K562 (cell line): ENCODE data around the gene GMDS. TPM values are rescaled to one million over a fixed set of nuclear protein-coding genes. Genes with fewer than 3 reads are reported as not detected.

ENCODE experiments used
- ATAC-seq: fragments of 200-7000 bp; cut with Tn5 transposase; 3 replicates; pipeline ENCODE4 v1.9.1; 2020; ENCODE audit warnings: moderate library complexity
- BruUV-seq: library from RNA; stranded (reverse); fragments of 400-500 nt; replicated peaks from 2 replicates; lab custom pipeline; 2021; lab: Mats Ljungman, UMichigan
- CTCF ChIA-PET: fragments of 300-600 bp; formaldehyde crosslinking; extraction: SDS; loops from one replicate; lab custom pipeline; 2021; ENCODE audit warnings: low intra/inter-chr PET ratio; lab: Yijun Ruan, JAX
- POLR2A ChIA-PET: fragments of 300-600, 350-650 bp; sonication (Branson Sonifier 250); formaldehyde crosslinking; extraction: SDS; loops from one replicate; lab custom pipeline; 2021; ENCODE audit warnings: antibody characterized with exemption, inconsistent platforms; lab: Yijun Ruan, JAX
- DNase-seq, 4 experiments: peaks; one replicate each; pipeline versions ENCODE4 v3.0.0 to v3.0.0-alpha.2; 2011 to 2018; ENCODE audit warnings: low spot score in 3 of 4, mixed read lengths in 3 of 4; ENCODE audit errors: extremely low read depth in 1 of 4
- FAIRE-seq: peaks from 2 replicates; lab custom pipeline; 2011; peaks lifted over from hg19 to GRCh38; lab: Jason Lieb, UNC
- H2AFZ ChIP-seq: 2 replicates; pipeline ENCODE4 v1.6.0; 2011; ENCODE audit warnings: low read depth, low read length, control low read depth, inconsistent platforms
- H3K27ac ChIP-seq: fragments of 200-600 bp; 3 replicates; pipeline ENCODE4 v1.8.0; 2011; ENCODE audit warnings: low read depth, mild to moderate bottlenecking, control low read depth, inconsistent platforms, low read length, moderate library complexity, mixed read lengths; ENCODE audit errors: extremely low read depth
- H3K27me3 ChIP-seq, 2 experiments: fragments of 300-600 bp in 1 of 2; 2 replicates in 1 of 2; 3 replicates in 1 of 2; pipeline versions ENCODE4 v1.6.0 to v1.8.0; 2011; ENCODE audit warnings: inconsistent platforms in 2 of 2, low read length in 2 of 2, mild to moderate bottlenecking in 1 of 2, mixed read lengths in 1 of 2, moderate library complexity in 1 of 2; ENCODE audit not compliant: control insufficient read depth in 2 of 2, insufficient read depth in 2 of 2
- H3K36me3 ChIP-seq: fragments of 300-600 bp; 3 replicates; pipeline ENCODE4 v1.8.0; 2011; ENCODE audit warnings: mild to moderate bottlenecking, low read length, inconsistent platforms; ENCODE audit not compliant: control insufficient read depth, insufficient read depth
- H3K4me1 ChIP-seq, 2 experiments: fragments of 200-600 bp in 1 of 2; replicated peaks in 1 of 2; 2 replicates in 1 of 2; 3 replicates in 1 of 2; pipeline versions ENCODE4 v1.5.1 to v1.8.0; 2011; ENCODE audit warnings: inconsistent platforms in 2 of 2, low read length in 2 of 2, mild to moderate bottlenecking in 1 of 2, mixed read lengths in 1 of 2, moderate library complexity in 1 of 2; ENCODE audit not compliant: control insufficient read depth in 2 of 2, insufficient read depth in 2 of 2
- H3K4me2 ChIP-seq: 2 replicates; pipeline ENCODE4 v1.6.1; 2011; ENCODE audit warnings: low read length, control low read depth, inconsistent platforms, mixed read lengths; ENCODE audit not compliant: insufficient read depth
- H3K4me3 ChIP-seq: fragments of 200-600 bp; sonication (generic), shearing (Covaris generic); 2 replicates; pipeline ENCODE4 v1.5.1; 2016; ENCODE audit warnings: control low read depth, inconsistent platforms
- H3K79me2 ChIP-seq: fragments of 200-600 bp; 3 replicates; pipeline ENCODE4 v1.8.0; 2011; ENCODE audit warnings: low read length, inconsistent platforms; ENCODE audit not compliant: control insufficient read depth, insufficient read depth
- H3K9ac ChIP-seq, 2 experiments: 2 replicates each; pipeline versions ENCODE4 v1.6.0 to v1.6.1; 2011; ENCODE audit warnings: low read depth in 2 of 2, low read length in 2 of 2, control low read depth in 1 of 2, inconsistent platforms in 1 of 2, mild to moderate bottlenecking in 1 of 2, mixed read lengths in 1 of 2; ENCODE audit not compliant: insufficient read depth in 1 of 2
- H3K9me1 ChIP-seq: one replicate; pipeline ENCODE4 v1.6.0; 2011; ENCODE audit warnings: inconsistent platforms, mild to moderate bottlenecking, low read length, moderate library complexity; ENCODE audit not compliant: control insufficient read depth, insufficient read depth
- H3K9me3 ChIP-seq: replicated peaks from 2 replicates; pipeline ENCODE4 v1.5.1; 2011; ENCODE audit warnings: low read depth, low read length, inconsistent platforms; ENCODE audit not compliant: control insufficient read depth, insufficient read depth
- H4K20me1 ChIP-seq: replicated peaks from 2 replicates; pipeline ENCODE4 v1.6.1; 2011; ENCODE audit warnings: low read length, inconsistent platforms, mixed read lengths; ENCODE audit not compliant: control insufficient read depth, insufficient read depth
- ARNT ChIP-seq, 2 experiments: fragments of 450-650 bp; IDR thresholded peaks; 2 replicates each; pipeline ENCODE4 v1.6.1; 2016; ENCODE audit warnings: mild to moderate bottlenecking in 1 of 2
- CBX5 ChIP-seq: IDR thresholded peaks from 2 replicates; pipeline ENCODE4 v1.6.1; 2014; ENCODE audit warnings: low read depth, borderline replicate concordance
- CHD2 ChIP-seq: IDR thresholded peaks from 2 replicates; pipeline ENCODE4 v1.6.1; 2011; ENCODE audit warnings: low read depth, low read length
- CREB1 ChIP-seq, 2 experiments: sonication (generic) in 1 of 2; formaldehyde crosslinking in 1 of 2; IDR thresholded peaks; 2 replicates each; pipeline versions ENCODE4 v1.6.1 to v1.8.0; 2012 to 2022; ENCODE audit warnings: inconsistent platforms in 1 of 2, mild to moderate bottlenecking in 1 of 2, missing genetic modification reagents in 1 of 2, moderate library complexity in 1 of 2
- ELF4 ChIP-seq: fragments of 450-650 bp; formaldehyde crosslinking; IDR thresholded peaks from 2 replicates; pipeline ENCODE4 v1.4.0; 2022; ENCODE audit warnings: missing genetic modification characterization
- IFI16 ChIP-seq: fragments of 250-450 bp; sonication (Bioruptor Pico); IDR thresholded peaks from 2 replicates; pipeline ENCODE4 v2.1.2; 2022; ENCODE audit warnings: mild to moderate bottlenecking, inconsistent platforms
- MTA3 ChIP-seq: fragments of 450-650 bp; formaldehyde crosslinking; IDR thresholded peaks from 2 replicates; pipeline ENCODE4 v1.6.1; 2017; ENCODE audit warnings: mild to moderate bottlenecking, borderline replicate concordance
- RBM25 ChIP-seq: fragments of 200-400 bp; formaldehyde crosslinking; IDR thresholded peaks from 2 replicates; pipeline ENCODE4 v1.6.1; 2018; ENCODE audit warnings: low read length, low read depth, moderate library complexity; ENCODE audit not compliant: severe bottlenecking
- SAFB ChIP-seq: fragments of 200-400 bp; formaldehyde crosslinking; IDR thresholded peaks from 2 replicates; pipeline ENCODE4 v1.6.1; 2017; ENCODE audit warnings: low read depth, low read length, borderline replicate concordance
- STAT5B ChIP-seq: fragments of 250-450 bp; sonication (Bioruptor Pico); IDR thresholded peaks from 2 replicates; pipeline ENCODE4 v1.8.0; 2021; ENCODE audit warnings: mild to moderate bottlenecking, inconsistent platforms
- TRIM24 ChIP-seq, 2 experiments: fragments of 450-650 bp; IDR thresholded peaks; 2 replicates each; pipeline ENCODE4 v1.6.1; 2016
- ZSCAN29 ChIP-seq: fragments of 450-650 bp; IDR thresholded peaks from 2 replicates; pipeline ENCODE4 v1.6.1; 2017
- WGBS: fragments of 100-300 bp; shearing (Covaris generic); methylation state at CpG from one replicate; pipeline ENCODE4 v1.1.6; 2016; ENCODE audit warnings: low coverage, mixed read lengths; ENCODE audit not compliant: insufficient coverage; ENCODE audit errors: missing lambda C conversion rate; 5-methylcytosine and 5-hydroxymethylcytosine counted together
- in situ Hi-C: fragments of 300-500 bp; cut with MboI; formaldehyde crosslinking; loops from 4 replicates; pipeline ENCODE4 v1.15.0; 2018; ENCODE audit warnings: inconsistent platforms, mixed read lengths
- intact Hi-C: fragments of 100-400 bp; cut with micrococcal nuclease; formaldehyde crosslinking; loops from 2 replicates; pipeline ENCODE4 v1.14.2; 2022
- polyA plus RNA-seq, 8 experiments: library from polyadenylated mRNA; depleted of rRNA in 4 of 8; stranded (reverse) in 5 of 8; unstranded in 3 of 8; fragments of >200 nt; fragmentation: Nextera tagmentation in 2 of 8; fragmentation: Illumina TruSeq in 1 of 8; extraction: Ambion mirVana in 2 of 8; extraction: Trizol in 1 of 8; gene quantifications; 2 replicates each; pipeline versions ENCODE4 v1.2.1 to v1.2.3, GENCODE V29; 2011 to 2014; ENCODE audit warnings: inconsistent platforms in 1 of 8, missing spikeins in 1 of 8
- total RNA-seq, 7 experiments: library from RNA; depleted of rRNA in 6 of 7; stranded (reverse); fragments of >200 nt in 6 of 7; fragmentation: Illumina TruSeq in 2 of 7; extraction: Trizol in 2 of 7; gene quantifications; 2 replicates each; pipeline versions ENCODE4 v1.2.1 to v1.2.3, GENCODE V29; 2011 to 2021; ENCODE audit warnings: low replicate concordance in 1 of 7
- TF ChIP-seq, protein P1 (sequence below): fragments of 450-650 bp; formaldehyde crosslinking; IDR thresholded peaks from 2 replicates; pipeline ENCODE4 v1.4.0; 2020; ENCODE audit warnings: mild to moderate bottlenecking, moderate library complexity
- TF ChIP-seq, protein P2 (sequence below): fragments of 250-450 bp; sonication (Bioruptor Pico); IDR thresholded peaks from 2 replicates; pipeline ENCODE4 v1.8.0; 2022; ENCODE audit warnings: moderate library complexity, mild to moderate bottlenecking, inconsistent platforms
- TF ChIP-seq, protein P3 (sequence below): IDR thresholded peaks from 2 replicates; pipeline ENCODE4 v1.6.1; 2016; ENCODE audit warnings: missing genetic modification characterization, missing compliant biosample characterization
- TF ChIP-seq, protein P4 (sequence below): fragments of 200-800 bp; sonication (Bioruptor generic); IDR thresholded peaks from 2 replicates; pipeline ENCODE4 v1.6.1; 2016; ENCODE audit warnings: missing genetic modification characterization, missing compliant biosample characterization

The GMDS gene
- total and polyA plus RNA-seq, 9 of the 15 experiments (the other 6 are each of a cell fraction or from before 2014, with no cell fraction given): 0.48 to 31.8 (median 13.4) TPM

DNA sequence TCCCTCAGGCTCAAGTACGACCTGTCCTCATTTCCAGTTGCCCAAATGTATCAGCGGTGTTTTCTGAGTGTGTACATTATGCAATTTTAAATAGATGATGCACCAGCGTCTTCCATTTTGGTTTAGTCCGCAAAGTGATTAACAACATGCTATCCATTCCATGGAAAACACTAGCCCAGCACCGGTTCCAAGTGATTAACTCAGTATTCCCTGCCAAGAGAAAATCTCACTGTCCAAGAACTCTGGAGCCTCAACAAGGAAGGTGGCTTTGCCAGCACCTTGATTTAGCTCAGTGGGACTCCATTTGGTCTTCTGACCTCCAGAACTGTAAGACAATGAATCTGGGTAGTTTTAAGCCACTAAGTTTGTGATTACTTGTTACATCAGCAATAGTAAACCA is 528.5 kb downstream of the GMDS start:
- no peak for FAIRE-seq
- TF ChIP-seq RBM25 (no peak), CBX5 (no peak), ZSCAN29 (no peak), ARNT (IDR thresholded peaks at IDR 0.05) (no peak), TRIM24 (IDR thresholded peaks at IDR 0.05) (no peak), SAFB (no peak), ELF4 (CRISPR knock-in tag) (no peak), IFI16 (CRISPR knock-in tag) (no peak), STAT5B (CRISPR knock-in tag) (no peak), CREB1 (IDR thresholded peaks at IDR 0.05) (no peak), CREB1 (CRISPR knock-in tag; IDR thresholded peaks at IDR 0.05) (no peak), CHD2 (no peak), MTA3 (no peak)
- TF ChIP-seq, protein P1, sequence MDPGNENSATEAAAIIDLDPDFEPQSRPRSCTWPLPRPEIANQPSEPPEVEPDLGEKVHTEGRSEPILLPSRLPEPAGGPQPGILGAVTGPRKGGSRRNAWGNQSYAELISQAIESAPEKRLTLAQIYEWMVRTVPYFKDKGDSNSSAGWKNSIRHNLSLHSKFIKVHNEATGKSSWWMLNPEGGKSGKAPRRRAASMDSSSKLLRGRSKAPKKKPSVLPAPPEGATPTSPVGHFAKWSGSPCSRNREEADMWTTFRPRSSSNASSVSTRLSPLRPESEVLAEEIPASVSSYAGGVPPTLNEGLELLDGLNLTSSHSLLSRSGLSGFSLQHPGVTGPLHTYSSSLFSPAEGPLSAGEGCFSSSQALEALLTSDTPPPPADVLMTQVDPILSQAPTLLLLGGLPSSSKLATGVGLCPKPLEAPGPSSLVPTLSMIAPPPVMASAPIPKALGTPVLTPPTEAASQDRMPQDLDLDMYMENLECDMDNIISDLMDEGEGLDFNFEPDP: no peak
- TF ChIP-seq, protein P2, sequence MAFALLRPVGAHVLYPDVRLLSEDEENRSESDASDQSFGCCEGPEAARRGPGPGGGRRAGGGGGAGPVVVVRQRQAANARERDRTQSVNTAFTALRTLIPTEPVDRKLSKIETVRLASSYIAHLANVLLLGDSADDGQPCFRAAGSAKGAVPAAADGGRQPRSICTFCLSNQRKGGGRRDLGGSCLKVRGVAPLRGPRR: no peak
- TF ChIP-seq, protein P3, sequence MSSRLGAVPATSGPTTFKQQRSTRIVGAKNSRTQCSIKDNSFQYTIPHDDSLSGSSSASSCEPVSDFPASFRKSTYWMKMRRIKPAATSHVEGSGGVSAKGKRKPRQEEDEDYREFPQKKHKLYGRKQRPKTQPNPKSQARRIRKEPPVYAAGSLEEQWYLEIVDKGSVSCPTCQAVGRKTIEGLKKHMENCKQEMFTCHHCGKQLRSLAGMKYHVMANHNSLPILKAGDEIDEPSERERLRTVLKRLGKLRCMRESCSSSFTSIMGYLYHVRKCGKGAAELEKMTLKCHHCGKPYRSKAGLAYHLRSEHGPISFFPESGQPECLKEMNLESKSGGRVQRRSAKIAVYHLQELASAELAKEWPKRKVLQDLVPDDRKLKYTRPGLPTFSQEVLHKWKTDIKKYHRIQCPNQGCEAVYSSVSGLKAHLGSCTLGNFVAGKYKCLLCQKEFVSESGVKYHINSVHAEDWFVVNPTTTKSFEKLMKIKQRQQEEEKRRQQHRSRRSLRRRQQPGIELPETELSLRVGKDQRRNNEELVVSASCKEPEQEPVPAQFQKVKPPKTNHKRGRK (tag): no peak
- TF ChIP-seq, protein P4, sequence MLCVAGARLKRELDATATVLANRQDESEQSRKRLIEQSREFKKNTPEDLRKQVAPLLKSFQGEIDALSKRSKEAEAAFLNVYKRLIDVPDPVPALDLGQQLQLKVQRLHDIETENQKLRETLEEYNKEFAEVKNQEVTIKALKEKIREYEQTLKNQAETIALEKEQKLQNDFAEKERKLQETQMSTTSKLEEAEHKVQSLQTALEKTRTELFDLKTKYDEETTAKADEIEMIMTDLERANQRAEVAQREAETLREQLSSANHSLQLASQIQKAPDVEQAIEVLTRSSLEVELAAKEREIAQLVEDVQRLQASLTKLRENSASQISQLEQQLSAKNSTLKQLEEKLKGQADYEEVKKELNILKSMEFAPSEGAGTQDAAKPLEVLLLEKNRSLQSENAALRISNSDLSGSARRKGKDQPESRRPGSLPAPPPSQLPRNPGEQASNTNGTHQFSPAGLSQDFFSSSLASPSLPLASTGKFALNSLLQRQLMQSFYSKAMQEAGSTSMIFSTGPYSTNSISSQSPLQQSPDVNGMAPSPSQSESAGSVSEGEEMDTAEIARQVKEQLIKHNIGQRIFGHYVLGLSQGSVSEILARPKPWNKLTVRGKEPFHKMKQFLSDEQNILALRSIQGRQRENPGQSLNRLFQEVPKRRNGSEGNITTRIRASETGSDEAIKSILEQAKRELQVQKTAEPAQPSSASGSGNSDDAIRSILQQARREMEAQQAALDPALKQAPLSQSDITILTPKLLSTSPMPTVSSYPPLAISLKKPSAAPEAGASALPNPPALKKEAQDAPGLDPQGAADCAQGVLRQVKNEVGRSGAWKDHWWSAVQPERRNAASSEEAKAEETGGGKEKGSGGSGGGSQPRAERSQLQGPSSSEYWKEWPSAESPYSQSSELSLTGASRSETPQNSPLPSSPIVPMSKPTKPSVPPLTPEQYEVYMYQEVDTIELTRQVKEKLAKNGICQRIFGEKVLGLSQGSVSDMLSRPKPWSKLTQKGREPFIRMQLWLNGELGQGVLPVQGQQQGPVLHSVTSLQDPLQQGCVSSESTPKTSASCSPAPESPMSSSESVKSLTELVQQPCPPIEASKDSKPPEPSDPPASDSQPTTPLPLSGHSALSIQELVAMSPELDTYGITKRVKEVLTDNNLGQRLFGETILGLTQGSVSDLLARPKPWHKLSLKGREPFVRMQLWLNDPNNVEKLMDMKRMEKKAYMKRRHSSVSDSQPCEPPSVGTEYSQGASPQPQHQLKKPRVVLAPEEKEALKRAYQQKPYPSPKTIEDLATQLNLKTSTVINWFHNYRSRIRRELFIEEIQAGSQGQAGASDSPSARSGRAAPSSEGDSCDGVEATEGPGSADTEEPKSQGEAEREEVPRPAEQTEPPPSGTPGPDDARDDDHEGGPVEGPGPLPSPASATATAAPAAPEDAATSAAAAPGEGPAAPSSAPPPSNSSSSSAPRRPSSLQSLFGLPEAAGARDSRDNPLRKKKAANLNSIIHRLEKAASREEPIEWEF (CRISPR knock-in tag): no peak

More for the DNA sequence above, 528.5 kb downstream of the GMDS start:
- Histone ChIP-seq H3K27ac (no peak overlapping the region), H3K36me3 (no peaks in the 10 kb centered on the region), H3K4me2 (no peak overlapping the region), H3K9me3 (no peaks in the 10 kb centered on the region), H4K20me1 (no peaks in the 10 kb centered on the region; the same call in 1 of the 2 replicates), H3K9ac (no peak overlapping the region), H3K79me2 (no peaks in the 10 kb centered on the region), H3K4me1 (no peaks in the 10 kb centered on the region), H3K4me3 (no peak overlapping the region), H3K27me3 (peaks cover 5 to 16% of the 10 kb centered on the region in 2 experiments; a peak in 4 of 5 replicates), H3K9me1 (no peaks in the 10 kb centered on the region), H2AFZ (no peak overlapping the region)
- POLR2A ChIA-PET: interaction anchor here (0.6 to 0.9 kb wide), 2 partner anchors 28 to 1608 kb away, joined by 3 read pairs; no protein-coding TSS in a partner anchor
- in situ Hi-C loops (no loop called here), intact Hi-C loops (no loop called here)
- no TSS peak for BruUV-seq
- DNase-seq: no peak
- ATAC-seq: no peak
- CTCF ChIA-PET: no interaction called here
- WGBS: 26% methylated on average over 5 of the region's 5 CpGs
